ACC112 (cell line): Measurements from ENCODE around the gene CTSZ.

Experiments used
- H2AFZ ChIP-seq: fragments of 200-600 bp; sonication (generic); one replicate; pipeline ENCODE4 v1.6.0; 2017; ENCODE audit warnings: antibody characterized with exemption, low read length; ENCODE audit not compliant: unreplicated experiment
- H3K27ac ChIP-seq: fragments of 200-600 bp; sonication (generic); 2 replicates; pipeline ENCODE4 v1.5.1; 2014; ENCODE audit warnings: low read depth, mild to moderate bottlenecking, antibody characterized with exemption, low read length, moderate library complexity
- H3K27me3 ChIP-seq: fragments of 200-600 bp; sonication (generic); 2 replicates; pipeline ENCODE4 v1.6.1; 2014; ENCODE audit warnings: mild to moderate bottlenecking, antibody characterized with exemption, low read length, moderate library complexity, mixed read lengths; ENCODE audit not compliant: insufficient read depth
- H3K36me3 ChIP-seq: fragments of 200-600 bp; sonication (generic); 2 replicates; pipeline ENCODE4 v1.6.1; 2016; ENCODE audit warnings: mild to moderate bottlenecking, antibody characterized with exemption, low read length, moderate library complexity, mixed read lengths; ENCODE audit not compliant: insufficient read depth
- H3K4me1 ChIP-seq: fragments of 200-600 bp; sonication (generic); one replicate; pipeline ENCODE4 v1.6.1; 2016; ENCODE audit warnings: low read length, mixed read lengths; ENCODE audit not compliant: insufficient read depth, unreplicated experiment, control insufficient read depth
- H3K4me3 ChIP-seq: fragments of 200-600 bp; sonication (generic); 2 replicates; pipeline ENCODE4 v1.5.1; 2014; ENCODE audit warnings: mild to moderate bottlenecking, low read depth, low read length
- H3K79me2 ChIP-seq: fragments of 200-600 bp; sonication (generic); one replicate; pipeline ENCODE4 v1.6.0; 2016; ENCODE audit warnings: low read length; ENCODE audit not compliant: control insufficient read depth, unreplicated experiment, insufficient read depth

CTSZ gene

DNA sequence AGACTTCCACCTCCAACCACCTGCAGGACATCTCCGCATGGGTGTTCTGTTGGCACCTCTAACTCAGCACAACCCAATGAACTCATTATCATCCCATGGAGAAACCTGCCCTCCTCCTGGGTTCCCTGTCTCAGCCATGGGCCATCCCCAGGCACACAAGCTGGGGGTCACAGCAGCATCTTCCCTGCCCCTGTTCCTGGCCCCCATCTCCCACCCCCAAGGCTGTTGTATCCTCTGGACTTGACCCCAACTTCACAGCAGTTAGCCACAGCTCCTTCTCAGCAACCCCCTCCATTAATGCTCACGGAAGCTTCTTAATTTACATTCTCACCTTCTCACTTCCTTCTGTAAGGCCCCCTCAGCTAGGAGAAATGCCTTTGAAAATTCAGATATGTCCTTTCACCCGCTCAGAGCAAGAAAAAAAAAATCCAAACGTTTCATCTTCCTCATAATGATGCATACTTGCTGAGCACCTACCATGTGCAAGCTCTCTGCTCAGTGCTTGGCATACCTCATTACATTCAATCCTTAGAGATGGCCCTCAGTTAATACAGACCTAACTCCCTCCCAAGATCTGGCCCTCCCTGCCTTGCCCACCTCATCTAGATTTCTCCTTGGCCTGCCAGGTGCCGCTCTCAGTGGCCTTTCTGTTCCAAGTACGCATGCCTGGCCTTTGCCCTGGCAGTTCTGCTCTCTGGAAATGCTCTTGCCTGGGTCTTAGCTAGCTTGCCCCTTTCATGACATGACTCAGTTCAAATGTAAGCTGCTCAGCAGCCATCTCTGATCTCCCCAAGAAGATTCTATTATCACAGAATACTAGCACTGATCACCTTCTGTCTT lies 28.5 kb downstream of the CTSZ start:
- H3K27me3 ChIP-seq: no peaks in the 10 kb centered on the region
- H3K27ac ChIP-seq: no peak overlapping the region
- no peak overlapping the region for H3K4me3 ChIP-seq
- peaks cover 6% of the 10 kb centered on the region for H3K4me1 ChIP-seq
- peaks cover 21% of the 10 kb centered on the region for H3K79me2 ChIP-seq
- H2AFZ ChIP-seq: no peak overlapping the region
- H3K36me3 ChIP-seq: no peaks in the 10 kb centered on the region

DNA sequence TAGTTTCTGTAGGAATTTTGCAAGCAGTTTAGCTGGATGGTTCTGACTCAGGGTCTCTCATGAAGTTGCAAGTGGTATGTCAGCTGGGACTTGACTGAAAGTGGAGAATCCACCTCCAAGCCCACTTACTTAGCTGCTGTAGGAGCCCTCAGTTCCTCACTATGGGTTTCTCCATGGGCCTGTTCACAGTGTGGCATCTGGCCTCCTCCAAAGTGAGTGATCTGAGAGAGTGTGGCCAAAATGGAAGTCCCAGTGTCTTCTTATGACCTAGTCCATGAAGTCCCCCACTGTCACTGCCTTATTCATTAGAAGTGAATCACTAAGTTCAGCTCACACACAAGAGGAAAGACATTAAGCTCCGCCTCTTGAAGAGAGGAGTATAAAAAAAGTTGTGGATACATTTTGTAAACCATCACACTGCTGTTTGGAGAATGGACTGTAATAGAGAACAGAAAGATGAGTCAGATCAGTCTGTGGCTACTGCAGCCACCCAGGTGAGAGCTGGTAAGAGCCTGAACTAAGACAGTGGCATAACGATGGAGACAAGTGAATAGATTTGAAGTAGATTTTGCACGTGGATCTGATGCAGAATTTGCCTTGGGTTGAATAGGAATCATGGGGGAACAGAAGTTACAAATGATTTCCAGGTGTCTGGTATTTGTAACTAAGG lies 30.9 kb downstream of the CTSZ start:
- Histone ChIP-seq H3K27ac (no peak overlapping the region), H3K4me3 (no peak overlapping the region), H2AFZ (no peak overlapping the region), H3K4me1 (no peaks in the 10 kb centered on the region), H3K36me3 (no peaks in the 10 kb centered on the region), H3K79me2 (no peaks in the 10 kb centered on the region), H3K27me3 (0 out of 2 replicates have a peak, but pooled peaks cover 4% of the 10 kb centered on the region)

DNA sequence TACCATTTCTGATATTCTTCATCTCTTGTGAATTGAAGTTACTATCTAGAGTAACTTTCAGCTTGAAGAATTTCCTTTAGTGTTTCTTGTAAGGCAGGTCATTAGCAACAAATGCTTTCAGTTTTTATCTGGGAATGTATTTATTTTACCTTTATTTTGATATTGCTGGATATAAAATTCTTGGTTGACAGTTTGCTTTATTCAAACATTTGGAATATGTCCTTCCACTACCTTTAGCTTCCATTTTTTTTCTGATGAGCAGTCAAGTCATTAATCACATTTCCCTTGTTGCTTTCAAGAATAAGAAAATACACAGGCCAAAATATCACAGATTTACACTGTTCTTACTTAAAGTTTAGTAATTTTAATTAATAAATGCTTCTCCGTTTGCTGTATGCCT lies 31.7 kb downstream of the CTSZ start:
- 0 out of 2 replicates have a peak, but pooled peaks cover 4% of the 10 kb centered on the region for H3K27me3 ChIP-seq
- no peak overlapping the region for H3K27ac ChIP-seq
- H3K79me2 ChIP-seq: no peaks in the 10 kb centered on the region
- no peak overlapping the region for H2AFZ ChIP-seq
- no peak overlapping the region for H3K4me3 ChIP-seq
- H3K36me3 ChIP-seq: no peaks in the 10 kb centered on the region
- H3K4me1 ChIP-seq: no peaks in the 10 kb centered on the region

DNA sequence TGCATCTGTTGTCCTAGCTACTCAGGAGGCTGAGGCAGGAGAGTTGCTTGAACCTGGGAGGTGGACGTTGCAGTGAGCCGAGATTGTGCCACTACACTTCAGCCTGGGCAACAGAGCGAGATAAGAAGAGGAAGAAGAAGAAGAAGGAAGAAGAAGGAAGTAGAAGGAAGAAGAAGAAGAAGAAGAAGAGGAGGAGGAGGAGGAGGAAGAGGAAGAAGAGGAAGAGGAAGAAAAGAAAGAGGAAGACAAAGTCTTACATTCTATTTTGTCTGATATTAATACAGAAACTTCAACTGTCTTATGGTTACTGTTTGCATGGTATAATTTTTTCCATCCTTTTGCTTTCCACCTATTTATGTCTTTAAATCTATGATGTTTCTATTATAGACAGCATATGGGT lies 33.2 kb downstream of the CTSZ start:
- Histone ChIP-seq H2AFZ (no peak overlapping the region), H3K27ac (no peak overlapping the region), H3K4me3 (no peak overlapping the region), H3K4me1 (no peaks in the 10 kb centered on the region), H3K36me3 (no peaks in the 10 kb centered on the region), H3K27me3 (peaks cover 18% of the 10 kb centered on the region), H3K79me2 (no peaks in the 10 kb centered on the region)

DNA sequence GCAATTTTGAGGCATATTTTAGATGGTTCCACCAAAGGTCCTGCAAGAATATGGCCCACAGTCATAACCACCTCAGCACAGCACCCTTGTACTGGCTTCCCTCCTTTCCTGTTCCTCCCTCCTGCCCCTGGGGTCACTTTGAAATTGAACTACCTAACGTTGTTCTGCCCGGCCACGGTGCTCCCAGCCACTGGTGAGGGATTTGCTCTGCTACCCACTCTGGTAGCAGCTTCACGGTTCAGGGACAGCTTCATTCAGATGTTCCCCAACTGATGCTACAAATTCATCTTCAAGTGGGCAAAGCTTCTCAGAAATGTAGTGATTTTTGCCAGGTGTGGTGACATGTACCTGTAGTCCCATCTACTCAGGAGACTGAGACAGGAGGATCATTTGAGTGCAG lies 33.9 kb downstream of the CTSZ start:
- Histone ChIP-seq H3K4me1 (no peaks in the 10 kb centered on the region), H2AFZ (no peak overlapping the region), H3K27ac (no peak overlapping the region), H3K36me3 (no peaks in the 10 kb centered on the region), H3K79me2 (no peaks in the 10 kb centered on the region), H3K4me3 (no peak overlapping the region), H3K27me3 (peaks cover 25% of the 10 kb centered on the region)

DNA sequence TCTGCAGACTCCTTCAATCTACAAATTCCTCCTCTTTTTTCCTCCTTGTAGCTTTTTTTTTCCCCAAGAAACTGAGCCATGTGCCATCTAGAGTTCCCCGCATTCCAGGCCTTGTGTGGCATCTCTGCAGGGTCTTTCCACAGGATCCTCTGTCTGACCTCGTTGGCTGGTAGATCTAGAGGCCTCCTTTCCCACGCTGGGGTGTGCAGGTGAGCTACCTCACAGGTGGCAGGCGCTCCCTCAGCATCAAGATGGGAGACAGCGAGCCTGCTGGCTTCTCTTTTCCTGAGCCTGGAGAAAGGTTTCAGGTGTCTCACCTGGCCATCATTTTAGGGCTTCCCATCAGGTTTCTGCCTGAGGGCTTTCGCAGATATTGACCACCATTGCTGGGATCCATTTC lies 35.6 kb downstream of the CTSZ start:
- H2AFZ ChIP-seq: no peak overlapping the region
- H3K4me1 ChIP-seq: no peaks in the 10 kb centered on the region
- no peak overlapping the region for H3K27ac ChIP-seq
- H3K27me3 ChIP-seq: peaks cover 35% of the 10 kb centered on the region
- no peak overlapping the region for H3K4me3 ChIP-seq
- no peaks in the 10 kb centered on the region for H3K36me3 ChIP-seq
- no peaks in the 10 kb centered on the region for H3K79me2 ChIP-seq

DNA sequence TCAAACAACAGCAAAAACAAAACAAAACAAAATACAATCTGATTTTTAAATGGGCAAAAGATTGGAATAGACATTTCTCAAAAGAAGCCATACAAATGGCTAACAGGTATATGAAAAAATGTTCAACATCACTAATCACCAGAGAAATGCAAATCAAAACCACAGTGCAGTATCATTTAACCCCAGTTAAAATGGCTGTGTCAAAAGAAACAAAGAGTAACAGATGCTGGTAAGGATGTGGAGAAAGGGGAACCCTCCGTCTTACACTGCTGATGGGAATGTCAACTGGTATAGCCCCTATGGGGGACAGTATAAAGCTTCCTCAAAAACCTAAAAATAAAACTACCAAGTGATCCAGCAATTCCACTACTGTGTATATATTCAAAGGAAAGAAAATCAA lies 36.9 kb downstream of the CTSZ start:
- no peak overlapping the region for H2AFZ ChIP-seq
- H3K4me3 ChIP-seq: no peak overlapping the region

DNA sequence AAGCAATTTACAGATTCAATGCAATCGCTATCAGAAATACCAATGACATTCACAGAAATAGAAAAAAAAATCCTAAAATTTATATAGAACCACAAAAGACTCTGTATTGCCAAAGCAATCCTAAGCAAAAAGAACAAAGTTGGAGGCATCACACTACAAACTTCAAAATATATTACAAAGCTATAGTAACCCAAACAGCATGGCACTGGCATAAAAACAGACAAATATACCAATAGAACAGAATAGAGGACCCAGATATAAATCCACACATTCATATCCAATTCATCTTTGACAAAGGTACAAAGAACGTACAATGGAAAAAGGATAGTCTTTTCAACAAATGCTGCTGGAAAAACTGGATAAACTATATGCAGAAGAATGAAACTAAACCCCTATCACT lies 37.6 kb downstream of the CTSZ start:
- Histone ChIP-seq H3K79me2 (no peaks in the 10 kb centered on the region), H2AFZ (no peak overlapping the region), H3K36me3 (no peaks in the 10 kb centered on the region), H3K27ac (no peak overlapping the region), H3K4me3 (no peak overlapping the region), H3K4me1 (no peaks in the 10 kb centered on the region), H3K27me3 (peaks cover 48% of the 10 kb centered on the region)

More for the DNA sequence above, 36.9 kb downstream of the CTSZ start:
- Histone ChIP-seq H3K79me2 (no peaks in the 10 kb centered on the region), H3K27me3 (peaks cover 46% of the 10 kb centered on the region), H3K36me3 (no peaks in the 10 kb centered on the region), H3K4me1 (no peaks in the 10 kb centered on the region), H3K27ac (no peak overlapping the region)

DNA sequence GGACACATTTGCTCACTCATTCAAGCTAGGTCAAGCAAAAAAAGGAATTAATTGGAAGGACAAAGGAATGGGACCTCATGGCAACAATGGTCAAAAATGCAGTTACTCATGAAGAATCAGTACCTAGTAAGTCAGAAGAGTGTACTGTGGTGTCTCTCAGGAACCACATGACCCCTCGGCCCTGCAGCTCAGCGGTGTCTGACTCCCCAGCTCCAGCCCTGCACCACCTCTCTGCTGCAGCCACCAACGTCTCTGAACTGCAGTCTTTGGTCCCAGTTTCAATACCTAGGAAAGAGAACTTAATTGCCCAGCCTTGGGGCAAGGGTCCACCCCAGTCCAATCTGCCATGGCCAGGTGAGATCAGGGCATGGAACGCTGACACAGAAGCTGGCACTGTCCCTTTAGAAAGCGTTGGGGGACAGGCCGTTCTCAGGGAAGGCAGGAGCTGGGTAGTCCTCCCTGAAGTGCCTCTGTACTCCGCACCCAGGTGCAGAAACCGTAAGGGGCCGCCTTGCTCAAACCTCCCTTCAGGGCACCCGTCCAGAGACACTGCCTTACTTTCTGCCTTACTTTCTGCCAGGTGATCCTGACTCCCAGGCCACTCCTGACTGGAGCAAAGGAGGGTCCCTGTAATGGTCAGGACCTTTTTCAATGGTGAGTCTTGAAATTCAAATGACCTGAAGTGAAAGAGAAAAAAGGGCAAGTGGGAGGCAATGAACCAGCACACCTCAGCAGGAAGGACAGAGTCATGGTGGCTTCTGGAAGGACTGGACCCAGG lies 39.2 kb downstream of the CTSZ start:
- H2AFZ ChIP-seq: no peak overlapping the region
- H3K27ac ChIP-seq: no peak overlapping the region

DNA sequence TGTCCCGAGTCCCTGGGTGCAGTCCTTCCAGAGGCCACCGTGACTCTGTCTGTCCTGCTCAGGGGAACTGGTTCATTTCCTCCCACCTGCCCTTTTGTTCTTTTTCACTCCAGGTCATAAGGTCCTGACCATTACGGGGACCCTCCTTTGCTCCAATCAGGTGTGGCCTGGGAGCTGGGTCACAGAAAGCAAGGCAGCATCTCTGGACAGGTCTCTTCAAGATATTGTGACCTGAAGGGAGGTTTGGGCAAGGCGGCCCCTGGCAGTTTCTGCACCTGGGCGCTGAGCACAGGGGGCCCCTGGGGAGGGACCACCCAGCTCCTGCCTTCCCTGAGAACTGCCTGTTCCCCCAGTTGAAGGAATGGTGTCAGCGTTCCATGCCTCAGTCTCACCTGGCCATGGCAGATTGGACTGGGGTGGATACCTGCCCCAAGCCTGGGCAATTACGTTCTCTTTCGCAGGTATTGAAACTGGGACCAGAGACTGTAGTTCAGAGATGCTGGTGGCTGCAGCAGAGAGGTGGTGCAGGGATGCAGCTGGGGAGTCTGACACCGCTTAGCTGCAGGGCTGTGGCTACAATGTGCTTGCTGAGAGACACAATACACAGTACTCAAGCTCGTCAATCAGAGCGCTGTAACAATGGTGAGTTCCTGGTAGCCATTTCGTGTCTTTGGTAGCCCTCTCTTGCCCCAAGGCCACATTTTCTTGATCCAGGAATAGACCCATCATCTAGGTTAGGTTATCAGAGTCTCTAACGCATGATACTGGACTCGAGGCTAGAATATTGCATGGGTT lies 41.6 kb downstream of the CTSZ start:
- no peak overlapping the region for H2AFZ ChIP-seq
- no peaks in the 10 kb centered on the region for H3K36me3 ChIP-seq
- peaks cover 68% of the 10 kb centered on the region for H3K27me3 ChIP-seq
- no peaks in the 10 kb centered on the region for H3K79me2 ChIP-seq
- H3K4me1 ChIP-seq: no peaks in the 10 kb centered on the region
- H3K27ac ChIP-seq: no peak overlapping the region
- H3K4me3 ChIP-seq: no peak overlapping the region

More for the DNA sequence above, 39.2 kb downstream of the CTSZ start:
- no peaks in the 10 kb centered on the region for H3K36me3 ChIP-seq
- no peaks in the 10 kb centered on the region for H3K4me1 ChIP-seq
- H3K79me2 ChIP-seq: no peaks in the 10 kb centered on the region
- no peak overlapping the region for H3K4me3 ChIP-seq
- H3K27me3 ChIP-seq: peaks cover 58% of the 10 kb centered on the region
